RWPE1 (cell line): ENCODE results near the gene TMIGD3.

Experiments used
- CTCF ChIA-PET: fragments of 350-600 bp; sonication (Branson Sonifier 250); formaldehyde crosslinking; extraction: SDS; loops from one replicate; lab custom pipeline; 2021; lab: Yijun Ruan, JAX
- POLR2A ChIA-PET: fragments of 400-600 bp; formaldehyde crosslinking; extraction: SDS; loops from one replicate; lab custom pipeline; 2020; ENCODE audit warnings: antibody characterized with exemption; ENCODE audit not compliant: low non-redundant PET; lab: Yijun Ruan, JAX
- DNase-seq: peaks from one replicate; pipeline ENCODE4 v3.0.0; 2012; ENCODE audit warnings: low spot score
- H3K27ac ChIP-seq: fragments of 450-650 bp; 2 replicates; pipeline ENCODE4 v1.5.1; 2017
- TF ChIP-seq, protein P1 (sequence below): fragments of 450-650 bp; conservative IDR thresholded peaks from 2 replicates; pipeline ENCODE4 v1.5.1; 2017; ENCODE audit warnings: low read depth, mild to moderate bottlenecking

The TMIGD3 gene

DNA sequence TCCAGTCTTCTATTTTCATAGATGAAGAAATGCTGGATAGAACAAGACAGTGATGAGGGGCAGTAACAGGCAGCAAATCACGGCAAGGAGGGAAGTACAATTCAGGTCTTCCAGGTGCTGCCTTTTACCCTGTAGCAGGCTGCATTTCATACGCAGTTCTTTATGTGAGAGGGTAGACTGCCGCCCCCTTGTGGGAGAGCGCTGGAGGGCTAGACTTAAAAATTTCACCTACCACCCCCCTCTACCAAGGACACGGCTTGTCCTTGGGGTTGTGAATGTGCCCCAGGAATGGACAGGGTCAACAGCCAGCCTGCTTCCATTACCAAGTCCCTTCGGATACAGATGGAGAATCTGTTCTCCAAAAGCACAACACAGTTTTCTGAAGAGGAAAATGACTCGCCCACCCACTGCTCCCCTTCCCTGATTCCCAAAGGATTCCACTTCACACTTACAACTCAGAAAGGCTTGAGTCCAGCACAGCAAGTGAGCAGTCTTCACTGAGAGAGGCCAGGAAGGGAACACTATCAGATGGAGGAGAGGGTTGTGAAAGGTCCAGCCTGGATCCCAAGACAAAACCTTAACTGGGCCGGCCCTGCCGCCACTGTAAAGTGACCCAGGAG lies 61.8 kb downstream of the TMIGD3 start:
- ChIA-PET POLR2A (no interaction called here), CTCF (no interaction called here)
- no peak overlapping the region for H3K27ac ChIP-seq
- TF ChIP-seq, protein P1, sequence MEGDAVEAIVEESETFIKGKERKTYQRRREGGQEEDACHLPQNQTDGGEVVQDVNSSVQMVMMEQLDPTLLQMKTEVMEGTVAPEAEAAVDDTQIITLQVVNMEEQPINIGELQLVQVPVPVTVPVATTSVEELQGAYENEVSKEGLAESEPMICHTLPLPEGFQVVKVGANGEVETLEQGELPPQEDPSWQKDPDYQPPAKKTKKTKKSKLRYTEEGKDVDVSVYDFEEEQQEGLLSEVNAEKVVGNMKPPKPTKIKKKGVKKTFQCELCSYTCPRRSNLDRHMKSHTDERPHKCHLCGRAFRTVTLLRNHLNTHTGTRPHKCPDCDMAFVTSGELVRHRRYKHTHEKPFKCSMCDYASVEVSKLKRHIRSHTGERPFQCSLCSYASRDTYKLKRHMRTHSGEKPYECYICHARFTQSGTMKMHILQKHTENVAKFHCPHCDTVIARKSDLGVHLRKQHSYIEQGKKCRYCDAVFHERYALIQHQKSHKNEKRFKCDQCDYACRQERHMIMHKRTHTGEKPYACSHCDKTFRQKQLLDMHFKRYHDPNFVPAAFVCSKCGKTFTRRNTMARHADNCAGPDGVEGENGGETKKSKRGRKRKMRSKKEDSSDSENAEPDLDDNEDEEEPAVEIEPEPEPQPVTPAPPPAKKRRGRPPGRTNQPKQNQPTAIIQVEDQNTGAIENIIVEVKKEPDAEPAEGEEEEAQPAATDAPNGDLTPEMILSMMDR = peak; percentile 35
- DNase-seq = no peak

DNA sequence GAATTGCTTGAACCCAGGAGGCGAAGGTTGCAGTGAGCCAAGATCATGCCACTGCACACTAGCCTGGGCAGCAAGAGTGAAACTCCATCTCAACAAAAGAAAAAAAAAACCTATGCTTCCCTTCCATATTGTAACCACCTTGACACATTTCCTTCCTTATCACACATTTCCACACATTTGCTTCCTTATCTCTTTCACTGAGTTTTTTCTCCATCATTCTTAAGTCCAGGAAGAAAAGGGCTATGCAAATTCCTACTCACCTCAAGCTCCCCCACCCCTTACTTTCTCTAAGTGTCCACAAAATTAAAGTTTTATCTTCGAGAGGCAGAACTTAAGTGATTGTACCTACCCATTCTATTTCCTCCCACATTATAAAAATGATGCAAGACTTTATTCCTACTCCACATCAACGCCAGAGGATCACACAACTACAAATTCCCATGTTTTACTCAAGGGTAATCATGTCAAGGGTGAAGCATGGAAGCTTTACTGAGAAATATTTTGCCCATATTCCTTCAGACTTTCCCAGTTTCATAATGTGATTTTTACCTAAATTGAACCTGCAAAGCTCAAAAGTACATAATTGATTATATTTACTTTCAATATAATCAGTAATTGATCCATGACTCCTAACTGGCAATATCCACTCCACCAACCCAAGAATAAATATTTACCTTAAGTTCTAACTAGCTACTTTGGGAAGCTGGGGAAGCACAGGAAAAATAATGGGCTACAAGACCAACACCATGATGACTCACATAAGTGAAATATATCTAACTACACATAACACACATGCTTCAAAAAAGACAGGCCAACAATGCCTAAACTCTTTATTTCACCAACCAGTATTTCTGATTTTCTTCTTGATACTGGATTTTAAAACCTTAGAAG lies 63.7 kb downstream of the TMIGD3 start:
- no peak for DNase-seq
- ChIA-PET POLR2A (no interaction called here), CTCF (interaction anchor here (0.6 to 0.7 kb wide), 3 partner anchors 42 to 297 kb away, joined by 3 to 4 read pairs (median 3); no protein-coding TSS in a partner anchor)
- H3K27ac ChIP-seq = no peak overlapping the region
- TF ChIP-seq, protein P1 = no peak

DNA sequence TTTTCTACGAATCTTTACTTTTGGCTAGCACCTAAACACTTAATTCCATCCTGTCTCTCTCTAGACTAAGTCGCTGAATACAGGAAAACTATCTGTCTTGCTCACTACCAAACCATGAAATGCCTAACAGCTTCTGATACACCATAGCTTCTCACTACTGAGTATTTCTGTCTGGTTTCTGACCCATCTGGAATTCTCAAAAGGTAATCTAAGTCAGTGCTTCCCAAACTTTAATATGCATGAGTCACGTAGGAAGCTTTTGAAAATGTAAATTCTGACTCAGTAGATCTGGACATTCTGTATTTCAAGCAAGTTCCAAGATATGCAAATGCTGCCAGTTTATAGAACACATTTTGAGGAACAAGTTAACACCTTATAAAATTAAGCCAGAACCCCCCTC lies 66.7 kb downstream of the TMIGD3 start:
- CTCF ChIA-PET = no interaction called here
- H3K27ac ChIP-seq = no peak overlapping the region
- POLR2A ChIA-PET = no interaction called here
- TF ChIP-seq, protein P1 = no peak
- DNase-seq = peak; percentile 18
